HFF-Myc (cell line): ENCODE measurements around the gene GSTO2.

Source experiments
- DNase-seq: peaks from one replicate; pipeline ENCODE4 v3.0.0-alpha.2; 2011; ENCODE audit warnings: low read depth; ENCODE audit errors: extremely low read depth
- H3K4me3 ChIP-seq: replicated peaks from 2 replicates; pipeline ENCODE4 v1.5.1; 2011; ENCODE audit warnings: low read depth, mild to moderate bottlenecking, control low read depth, low read length
- TF ChIP-seq, protein P1 (sequence below): IDR thresholded peaks from 2 replicates; pipeline ENCODE4 v1.5.1; 2012; ENCODE audit warnings: mild to moderate bottlenecking, low read depth, low read length, control low read depth; ENCODE audit errors: missing control alignments

The GSTO2 gene

DNA sequence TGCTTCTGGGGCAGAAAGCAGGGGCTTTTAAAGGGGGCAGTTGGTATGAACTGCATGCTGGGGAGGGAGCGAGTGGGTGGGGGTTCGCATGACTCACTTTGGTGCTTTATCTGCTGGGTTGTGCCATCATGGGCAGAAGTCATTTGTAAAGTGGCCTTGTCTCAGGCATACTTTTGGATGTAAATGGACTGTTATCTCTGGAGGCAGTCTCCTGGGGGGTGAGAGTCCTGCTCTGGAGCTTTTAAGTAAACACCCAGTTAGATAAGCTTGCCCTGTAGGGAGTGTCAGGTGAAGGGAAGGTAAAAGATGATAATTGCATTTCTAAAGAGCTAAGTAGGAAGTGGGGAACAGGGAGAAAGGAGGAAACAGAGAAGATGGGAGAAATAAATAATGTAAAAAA lies 15.9 kb upstream of the GSTO2 start:
- TF ChIP-seq, protein P1, sequence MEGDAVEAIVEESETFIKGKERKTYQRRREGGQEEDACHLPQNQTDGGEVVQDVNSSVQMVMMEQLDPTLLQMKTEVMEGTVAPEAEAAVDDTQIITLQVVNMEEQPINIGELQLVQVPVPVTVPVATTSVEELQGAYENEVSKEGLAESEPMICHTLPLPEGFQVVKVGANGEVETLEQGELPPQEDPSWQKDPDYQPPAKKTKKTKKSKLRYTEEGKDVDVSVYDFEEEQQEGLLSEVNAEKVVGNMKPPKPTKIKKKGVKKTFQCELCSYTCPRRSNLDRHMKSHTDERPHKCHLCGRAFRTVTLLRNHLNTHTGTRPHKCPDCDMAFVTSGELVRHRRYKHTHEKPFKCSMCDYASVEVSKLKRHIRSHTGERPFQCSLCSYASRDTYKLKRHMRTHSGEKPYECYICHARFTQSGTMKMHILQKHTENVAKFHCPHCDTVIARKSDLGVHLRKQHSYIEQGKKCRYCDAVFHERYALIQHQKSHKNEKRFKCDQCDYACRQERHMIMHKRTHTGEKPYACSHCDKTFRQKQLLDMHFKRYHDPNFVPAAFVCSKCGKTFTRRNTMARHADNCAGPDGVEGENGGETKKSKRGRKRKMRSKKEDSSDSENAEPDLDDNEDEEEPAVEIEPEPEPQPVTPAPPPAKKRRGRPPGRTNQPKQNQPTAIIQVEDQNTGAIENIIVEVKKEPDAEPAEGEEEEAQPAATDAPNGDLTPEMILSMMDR, result no peak
- H3K4me3 ChIP-seq, result no peak overlapping the region

DNA sequence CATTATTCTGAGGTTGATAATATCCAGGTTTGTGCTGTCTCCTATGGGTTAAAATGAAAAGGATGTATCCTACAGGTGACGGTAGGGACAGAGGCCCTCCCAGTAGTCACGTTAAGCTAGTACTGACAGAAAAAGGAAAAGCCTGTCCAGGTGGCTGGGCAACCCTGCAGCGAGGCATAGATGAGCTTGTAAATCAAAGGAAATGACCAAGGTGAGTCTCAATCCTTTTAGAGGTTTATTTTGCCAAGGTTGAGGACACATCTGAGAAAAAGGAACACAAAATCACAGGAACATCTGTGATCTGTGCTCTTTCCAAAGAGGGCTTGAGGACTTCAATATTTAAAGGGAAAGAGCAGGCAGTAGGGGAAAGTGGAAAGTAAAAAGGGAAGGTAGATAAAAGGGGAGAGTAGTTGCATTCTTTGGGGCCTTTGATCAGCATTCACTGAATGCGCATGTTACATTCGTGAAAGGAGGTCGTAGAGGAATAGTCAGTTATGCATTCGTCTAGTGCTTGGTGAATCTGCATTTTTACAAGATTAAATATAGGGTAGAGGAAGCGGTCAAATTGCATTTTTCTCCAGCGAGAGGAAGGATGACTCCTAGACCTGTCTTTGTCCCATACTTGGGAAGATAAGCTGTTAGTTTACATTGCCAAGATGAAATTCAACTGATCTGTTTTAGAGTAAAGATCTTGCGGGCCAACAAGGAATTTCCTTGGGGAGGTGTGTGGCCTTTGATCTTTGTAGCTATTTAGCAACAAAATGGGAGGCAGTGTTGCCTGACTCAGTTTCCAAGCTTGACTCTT lies 15.2 kb upstream of the GSTO2 start:
- DNase-seq, result no peak
- TF ChIP-seq, protein P1, result no peak
- H3K4me3 ChIP-seq, result peak overlapping the region; percentile 84

More for the DNA sequence above, 15.9 kb upstream of the GSTO2 start:
- DNase-seq, result no peak

DNA sequence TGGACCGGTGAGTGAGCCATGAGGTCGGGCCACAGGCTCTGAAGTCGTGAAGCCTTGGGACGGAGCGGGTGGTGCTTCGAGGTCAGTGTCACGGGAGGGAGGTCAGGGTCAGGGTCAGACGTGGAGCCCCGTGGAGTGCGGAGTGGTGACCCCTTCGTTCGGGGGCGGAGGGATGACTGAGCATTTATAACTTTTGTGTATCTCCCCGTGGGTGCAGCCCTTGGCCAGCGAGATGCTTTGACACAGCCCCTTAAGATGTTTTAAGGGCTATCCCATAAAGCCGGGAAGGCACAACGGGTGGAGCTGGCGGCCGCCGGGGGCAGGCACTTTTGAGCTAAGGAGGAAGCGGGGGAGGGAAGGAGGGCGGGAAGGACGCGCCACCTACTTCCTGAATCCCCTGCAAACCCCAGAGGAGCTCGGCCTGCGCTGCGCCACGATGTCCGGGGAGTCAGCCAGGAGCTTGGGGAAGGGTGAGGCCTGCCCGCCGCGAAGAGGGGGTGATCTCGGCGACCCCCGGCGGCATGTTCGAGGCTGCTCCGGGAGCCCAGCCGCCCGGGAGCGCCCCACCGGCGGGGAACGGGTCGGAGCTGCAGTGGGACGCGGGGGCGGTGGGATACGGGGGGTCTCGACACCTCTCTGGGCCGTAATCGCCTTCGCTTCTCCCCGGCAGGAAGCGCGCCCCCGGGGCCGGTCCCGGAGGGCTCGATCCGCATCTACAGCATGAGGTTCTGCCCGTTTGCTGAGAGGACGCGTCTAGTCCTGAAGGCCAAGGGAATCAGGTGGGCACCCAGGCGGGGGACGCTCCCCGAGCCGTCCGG lies 14.3 kb upstream of the GSTO2 start, which contains the start of gene GSTO1:
TSS of gene GSTO1 (plus strand) at position 400 of the 818 bp plus-strand sequence. CDS start at position 437, 37 bp downstream.
- TF ChIP-seq, protein P1, result no peak
- peak within 1 kb of the TSS; percentile 84 for H3K4me3 ChIP-seq
- no peak for DNase-seq

DNA sequence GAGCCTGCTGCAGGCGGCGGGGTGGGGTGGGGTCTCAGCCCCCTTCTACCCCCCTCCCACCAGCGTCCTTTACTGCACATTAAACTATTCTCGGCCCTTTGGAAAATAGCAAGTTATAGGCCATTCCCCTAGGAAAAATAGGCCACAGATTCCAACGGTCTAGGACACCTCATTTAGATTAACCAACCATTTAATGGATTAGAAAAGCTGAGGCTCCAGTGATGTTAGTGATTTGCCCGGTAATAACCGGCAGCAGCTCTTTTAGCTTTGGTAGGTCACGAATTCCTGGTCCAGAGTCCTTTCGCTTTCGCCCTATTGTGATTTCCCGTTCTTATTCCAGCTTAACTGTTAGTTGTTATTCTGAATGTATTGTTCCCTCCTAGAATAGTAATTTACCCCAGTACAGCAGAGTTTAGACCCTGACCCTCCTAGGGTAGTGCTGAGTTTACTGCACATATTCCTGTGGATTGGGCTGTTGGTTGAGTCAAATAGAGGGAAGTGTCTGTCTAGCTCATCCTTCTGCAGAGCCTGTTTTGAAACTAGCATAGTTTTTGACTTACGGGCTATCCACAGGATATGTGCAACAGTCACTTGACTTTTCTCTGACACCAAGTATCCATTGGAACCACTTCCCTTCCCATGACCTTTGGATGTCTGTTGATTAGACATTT lies 13.5 kb upstream of the GSTO2 start:
- peak overlapping the region; percentile 84 for H3K4me3 ChIP-seq
- TF ChIP-seq, protein P1, result no peak
- no peak for DNase-seq

DNA sequence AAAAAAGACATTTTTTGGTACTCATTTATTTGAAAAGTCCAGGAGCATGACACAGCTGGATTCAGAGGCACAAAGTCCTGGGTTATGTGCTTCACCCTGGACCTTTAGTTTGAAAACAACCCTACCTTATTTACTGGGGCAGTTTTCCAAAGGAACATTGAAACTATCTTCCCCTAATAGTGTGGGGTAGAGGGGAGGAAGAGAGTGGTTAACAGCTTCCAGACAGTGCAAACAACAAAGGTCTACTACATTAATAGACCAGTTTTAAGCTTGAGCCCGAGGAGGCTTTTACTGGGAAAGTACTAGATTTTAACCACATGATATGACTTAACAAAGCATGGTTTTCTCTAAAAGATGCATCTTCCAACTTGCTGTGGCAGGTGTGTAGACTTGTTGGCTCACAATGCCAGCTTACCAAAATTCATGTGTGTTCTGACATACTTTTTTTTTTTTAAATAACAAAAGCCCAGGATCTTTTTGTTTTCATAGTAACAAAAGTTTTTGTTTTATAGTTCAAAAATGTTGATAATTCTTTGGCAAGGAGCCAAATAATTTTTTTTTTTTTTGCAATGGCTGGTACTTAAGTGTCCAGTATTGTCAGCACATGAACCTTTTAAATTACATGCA lies 12.5 kb upstream of the GSTO2 start:
- no peak for DNase-seq
- H3K4me3 ChIP-seq, result peak overlapping the region; percentile 84

More for the DNA sequence above, 12.5 kb upstream of the GSTO2 start:
- TF ChIP-seq, protein P1, result no peak
